Measurements from ENCODE around the gene ITPRIPL2. TPM values are rescaled to one million over a fixed set of nuclear protein-coding genes. Genes with fewer than 3 reads are reported as not detected.

ITPRIPL2 gene
- total and polyA plus RNA-seq, 2 of the 13 experiments (the other 11 are each of a cell fraction or from before 2014, with no cell fraction given): 5.9 to 12.6 TPM

DNA sequence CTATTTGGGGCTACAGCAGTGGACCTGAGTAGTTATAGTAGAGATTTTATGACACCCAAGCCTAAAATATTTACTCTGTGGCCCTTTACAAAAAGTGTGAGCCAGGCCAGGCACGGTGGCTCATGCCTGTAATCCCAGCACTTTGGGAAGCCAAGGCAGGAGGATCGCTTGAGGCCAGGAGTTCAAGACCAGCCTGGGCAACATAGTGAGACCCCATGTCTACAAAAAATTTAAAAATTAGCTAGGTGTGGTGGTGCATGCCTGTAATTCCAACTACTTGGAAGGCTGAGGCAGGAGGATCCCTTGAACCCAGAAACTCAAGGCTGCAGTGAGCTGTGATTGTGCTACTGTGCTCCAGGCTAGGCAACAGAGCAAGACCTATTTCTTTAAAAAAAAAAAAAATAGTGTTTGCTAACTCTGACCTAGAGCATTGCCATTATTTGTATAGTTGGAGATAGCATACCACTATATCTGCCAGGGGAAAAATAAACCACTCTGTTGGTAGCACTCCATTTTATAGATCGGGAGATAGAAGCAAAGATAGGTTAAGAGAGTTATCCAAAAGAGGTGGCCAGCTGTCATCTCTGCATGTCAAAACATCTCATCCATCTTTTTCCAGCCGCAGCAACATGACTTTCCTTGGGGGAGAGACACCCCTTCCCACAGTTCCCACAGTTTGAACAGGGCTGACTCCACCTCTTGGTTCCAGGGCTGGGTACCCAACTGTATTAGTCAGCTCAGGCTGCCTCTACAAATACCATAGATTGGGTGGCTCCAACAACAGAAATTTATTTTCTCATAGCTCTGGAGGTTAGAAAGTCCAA is 3.0 kb upstream of the ITPRIPL2 start (continued):
- TF ChIP-seq ATF2 (CRISPR knock-in tag; IDR thresholded peaks at IDR 0.05) (no peak), ZSCAN25 (CRISPR knock-in tag; IDR thresholded peaks at IDR 0.05) (no peak), ATAD3A (CRISPR knock-in tag; IDR thresholded peaks at IDR 0.05) (no peak), HOMEZ (CRISPR knock-in tag; IDR thresholded peaks at IDR 0.05; ENCODE audit: low read depth) (0 out of 2 replicates have a peak, but pooled peaks have one; percentile 12), SUZ12 (IDR thresholded peaks at IDR 0.05; ENCODE audit: low read depth, low read length) (no peak), HHEX (CRISPR knock-in tag; IDR thresholded peaks at IDR 0.05) (no peak), ZNF546 (CRISPR knock-in tag; conservative IDR thresholded peaks at IDR 0.05) (no peak), ZNF768 (CRISPR knock-in tag; IDR thresholded peaks at IDR 0.05) (no peak), CENPT (CRISPR knock-in tag; IDR thresholded peaks at IDR 0.05; ENCODE audit: low read depth) (no peak), PPARG (CRISPR knock-in tag; conservative IDR thresholded peaks at IDR 0.05) (0 out of 2 replicates have a peak, but pooled peaks have one; percentile 64), SATB2 (CRISPR knock-in tag; IDR thresholded peaks at IDR 0.05) (0 out of 2 replicates have a peak, but pooled peaks have one; percentile 55), NRL (CRISPR knock-in tag; IDR thresholded peaks at IDR 0.05; ENCODE audit: borderline replicate concordance) (no peak), TAF1 (CRISPR knock-in tag; IDR thresholded peaks at IDR 0.05) (no peak), PRMT3 (CRISPR knock-in tag; IDR thresholded peaks at IDR 0.05; ENCODE audit: borderline replicate concordance, low read depth) (no peak), ZNF749 (CRISPR knock-in tag; IDR thresholded peaks at IDR 0.05; ENCODE audit: borderline replicate concordance) (no peak), CBFB (CRISPR knock-in tag; IDR thresholded peaks at IDR 0.05) (no peak), SP5 (CRISPR knock-in tag; IDR thresholded peaks at IDR 0.05; ENCODE audit: borderline replicate concordance, low read depth) (peak; percentile 26; the same call in 1 of the 2 replicates), SAFB2 (CRISPR knock-in tag; IDR thresholded peaks at IDR 0.05; ENCODE audit: borderline replicate concordance, low read depth) (no peak), MBD4 (IDR thresholded peaks at IDR 0.05; ENCODE audit: borderline replicate concordance, low read length) (no peak), ZBTB7A (CRISPR knock-in tag; IDR thresholded peaks at IDR 0.05) (no peak), ZEB1 (IDR thresholded peaks at IDR 0.05; ENCODE audit: insufficient replicate concordance, low read depth) (no peak), ISL2 (CRISPR knock-in tag; IDR thresholded peaks at IDR 0.05) (no peak), ZNF264 (CRISPR knock-in tag; IDR thresholded peaks at IDR 0.05) (no peak), NCOR1 (IDR thresholded peaks at IDR 0.05; ENCODE audit: borderline replicate concordance, low read length) (peak; percentile 39; the same call in 1 of the 2 replicates)
- TF ChIP-seq, protein P1, sequence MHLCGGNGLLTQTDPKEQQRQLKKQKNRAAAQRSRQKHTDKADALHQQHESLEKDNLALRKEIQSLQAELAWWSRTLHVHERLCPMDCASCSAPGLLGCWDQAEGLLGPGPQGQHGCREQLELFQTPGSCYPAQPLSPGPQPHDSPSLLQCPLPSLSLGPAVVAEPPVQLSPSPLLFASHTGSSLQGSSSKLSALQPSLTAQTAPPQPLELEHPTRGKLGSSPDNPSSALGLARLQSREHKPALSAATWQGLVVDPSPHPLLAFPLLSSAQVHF (CRISPR knock-in tag; IDR thresholded peaks at IDR 0.05): no peak
- TF ChIP-seq, protein P2, sequence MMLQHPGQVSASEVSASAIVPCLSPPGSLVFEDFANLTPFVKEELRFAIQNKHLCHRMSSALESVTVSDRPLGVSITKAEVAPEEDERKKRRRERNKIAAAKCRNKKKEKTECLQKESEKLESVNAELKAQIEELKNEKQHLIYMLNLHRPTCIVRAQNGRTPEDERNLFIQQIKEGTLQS (CRISPR knock-in tag; IDR thresholded peaks at IDR 0.05): no peak; the same call in 1 of the 2 replicates
- TF ChIP-seq, protein P3, sequence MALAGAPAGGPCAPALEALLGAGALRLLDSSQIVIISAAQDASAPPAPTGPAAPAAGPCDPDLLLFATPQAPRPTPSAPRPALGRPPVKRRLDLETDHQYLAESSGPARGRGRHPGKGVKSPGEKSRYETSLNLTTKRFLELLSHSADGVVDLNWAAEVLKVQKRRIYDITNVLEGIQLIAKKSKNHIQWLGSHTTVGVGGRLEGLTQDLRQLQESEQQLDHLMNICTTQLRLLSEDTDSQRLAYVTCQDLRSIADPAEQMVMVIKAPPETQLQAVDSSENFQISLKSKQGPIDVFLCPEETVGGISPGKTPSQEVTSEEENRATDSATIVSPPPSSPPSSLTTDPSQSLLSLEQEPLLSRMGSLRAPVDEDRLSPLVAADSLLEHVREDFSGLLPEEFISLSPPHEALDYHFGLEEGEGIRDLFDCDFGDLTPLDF (CRISPR knock-in tag; IDR thresholded peaks at IDR 0.05): no peak

All from HepG2 (cell line).